Astrocyte (in vitro differentiated cells and primary cell): ENCODE data around the gene PTCH2. TPM values are rescaled to one million over a fixed set of nuclear protein-coding genes. Genes with fewer than 3 reads are reported as not detected.

Experiments used
- DNase-seq: peaks from one replicate; pipeline ENCODE4 v3.0.0-alpha.2; 2010; ENCODE audit warnings: low read depth
- FAIRE-seq: peaks from 2 replicates; lab custom pipeline; 2011; peaks lifted over from hg19 to GRCh38; lab: Jason Lieb, UNC
- H2AFZ ChIP-seq: 2 replicates; pipeline ENCODE4 v1.6.0; 2012; ENCODE audit warnings: low read depth, low read length, inconsistent platforms
- H3K27ac ChIP-seq: 2 replicates; pipeline ENCODE4 v1.5.1; 2011; ENCODE audit warnings: low read depth, low read length, inconsistent platforms
- H3K27me3 ChIP-seq: 2 replicates; pipeline ENCODE4 v1.6.0; 2011; ENCODE audit warnings: low read length, inconsistent platforms; ENCODE audit not compliant: insufficient read depth
- H3K36me3 ChIP-seq: 2 replicates; pipeline ENCODE4 v1.5.1; 2011; ENCODE audit warnings: low read length, inconsistent platforms; ENCODE audit not compliant: insufficient read depth
- H3K4me1 ChIP-seq: 2 replicates; pipeline ENCODE4 v1.5.1; 2011; ENCODE audit warnings: low read length, inconsistent platforms; ENCODE audit not compliant: insufficient read depth
- H3K4me2 ChIP-seq: 2 replicates; pipeline ENCODE4 v1.6.0; 2012; ENCODE audit warnings: low read length, inconsistent platforms
- H3K4me3 ChIP-seq: 2 replicates; pipeline ENCODE4 v1.5.1; 2011; ENCODE audit warnings: low read depth, mild to moderate bottlenecking, low read length, inconsistent platforms; ENCODE audit not compliant: insufficient read depth
- H3K79me2 ChIP-seq: 2 replicates; pipeline ENCODE4 v1.6.0; 2012; ENCODE audit warnings: mild to moderate bottlenecking, low read length, inconsistent platforms; ENCODE audit not compliant: insufficient read depth
- H3K9ac ChIP-seq: 2 replicates; pipeline ENCODE4 v1.6.0; 2012; ENCODE audit warnings: mild to moderate bottlenecking, low read length, inconsistent platforms
- H3K9me3 ChIP-seq: 2 replicates; pipeline ENCODE4 v1.5.1; 2012; ENCODE audit warnings: low read depth, mild to moderate bottlenecking, low read length, inconsistent platforms; ENCODE audit not compliant: insufficient read depth
- H4K20me1 ChIP-seq: 2 replicates; pipeline ENCODE4 v1.6.0; 2012; ENCODE audit warnings: low read length, inconsistent platforms; ENCODE audit not compliant: insufficient read depth
- H3K27ac Mint-ChIP-seq: one replicate; pipeline ENCODE4 v1.8.0; 2021; ENCODE audit warnings: mild to moderate bottlenecking, mixed read lengths; ENCODE audit not compliant: unreplicated experiment
- H3K27me3 Mint-ChIP-seq: one replicate; pipeline ENCODE4 v1.8.0; 2021; ENCODE audit warnings: low read depth, mixed read lengths; ENCODE audit not compliant: unreplicated experiment
- H3K36me3 Mint-ChIP-seq: one replicate; pipeline ENCODE4 v1.8.0; 2021; ENCODE audit warnings: low read depth, mixed read lengths; ENCODE audit not compliant: unreplicated experiment
- H3K4me1 Mint-ChIP-seq: one replicate; pipeline ENCODE4 v1.8.0; 2021; ENCODE audit warnings: low read depth, mixed read lengths; ENCODE audit not compliant: unreplicated experiment
- H3K4me3 Mint-ChIP-seq: one replicate; pipeline ENCODE4 v1.8.0; 2021; ENCODE audit warnings: mild to moderate bottlenecking, moderate library complexity, mixed read lengths; ENCODE audit not compliant: unreplicated experiment
- H3K9me3 Mint-ChIP-seq: one replicate; pipeline ENCODE4 v1.8.0; 2021; ENCODE audit warnings: mild to moderate bottlenecking, mixed read lengths; ENCODE audit not compliant: unreplicated experiment
- EZH2 ChIP-seq: IDR thresholded peaks from 2 replicates; pipeline ENCODE4 v1.6.1; 2012; ENCODE audit warnings: mild to moderate bottlenecking, low read length, inconsistent platforms; ENCODE audit not compliant: insufficient read depth
- total RNA-seq: library from RNA; stranded (reverse); gene quantifications from 2 replicates; pipeline ENCODE4 v1.2.1, GENCODE V29; 2021
- TF ChIP-seq, protein P1 (sequence below): IDR thresholded peaks from 2 replicates; pipeline ENCODE4 v1.5.1; 2011; ENCODE audit warnings: low read depth, mild to moderate bottlenecking, inconsistent platforms, low read length, moderate library complexity; ENCODE audit not compliant: insufficient read depth

PTCH2 gene
- total RNA-seq, 1 donor from 2014 or later = 0.89 TPM

DNA sequence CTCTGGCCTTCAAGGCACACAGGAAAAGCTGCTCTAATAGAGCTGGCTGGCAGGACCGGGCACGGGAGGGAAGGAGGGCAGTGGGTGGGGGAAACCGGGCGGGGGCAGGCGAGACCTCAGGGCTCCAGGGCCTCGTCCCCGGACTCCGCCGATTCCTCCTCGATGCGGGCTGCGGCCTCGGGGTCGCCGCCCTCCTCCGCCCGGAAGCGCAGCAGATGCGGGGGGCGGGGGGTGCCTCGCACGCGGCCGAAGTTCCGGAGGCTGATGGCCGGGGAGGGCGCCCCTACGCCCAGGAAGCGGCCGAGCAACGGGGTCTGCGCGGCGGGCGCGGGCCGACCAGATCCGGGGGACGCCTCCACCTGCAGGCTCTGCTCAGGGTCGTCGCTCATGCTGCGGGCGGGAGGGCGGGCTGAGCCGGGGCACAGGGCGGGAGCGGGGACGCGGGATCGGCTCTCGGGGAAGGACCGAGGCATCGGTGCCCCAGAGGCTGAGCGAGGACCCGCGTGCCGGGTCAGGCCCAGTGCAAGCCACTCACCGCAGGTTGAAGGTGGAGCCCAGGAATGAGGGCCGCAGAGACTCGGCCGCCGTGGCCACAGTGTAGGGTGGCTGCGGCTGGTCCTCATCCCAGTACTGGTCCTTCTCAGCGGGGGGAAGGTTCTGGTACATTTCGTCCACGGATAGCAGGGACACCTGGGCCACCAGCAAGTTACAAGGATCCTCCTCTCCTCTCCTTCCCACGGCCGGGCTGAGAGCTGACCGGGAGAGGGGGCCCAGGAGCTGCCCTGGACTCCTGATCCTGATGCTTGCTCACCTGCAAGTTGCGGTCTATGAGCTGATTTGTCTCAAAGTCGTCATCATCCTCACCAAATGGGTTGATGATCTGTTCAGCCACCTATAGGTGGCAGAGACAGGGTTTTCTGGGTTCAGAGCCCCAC lies 58.7 kb downstream of the PTCH2 start:
- DNase-seq = no peak
- peak overlapping the region; percentile 63 for H3K9ac ChIP-seq

DNA sequence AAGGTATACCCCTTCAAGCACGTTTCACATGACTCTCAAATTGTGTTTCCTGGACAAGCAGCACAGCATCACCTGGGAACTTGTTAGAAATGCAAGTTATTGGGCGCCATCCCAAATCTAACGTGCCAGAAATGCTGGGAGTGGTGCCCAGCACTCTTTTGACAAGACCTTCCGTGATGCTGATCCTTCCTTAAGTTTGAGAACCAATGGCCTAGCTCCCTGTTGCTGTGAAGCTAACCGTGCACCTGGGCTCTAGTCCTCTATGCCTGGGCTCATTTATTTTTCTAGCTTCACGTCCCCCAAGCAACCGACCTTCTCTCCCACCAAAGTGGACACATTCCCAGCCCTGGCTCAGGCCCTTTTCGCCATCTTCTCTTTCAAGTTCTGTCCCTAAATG lies 59.4 kb downstream of the PTCH2 start:
- peaks cover 6% of the 10 kb centered on the region for H3K36me3 ChIP-seq
- H3K36me3 Mint-ChIP-seq = peaks cover 13% of the 10 kb centered on the region
- TF ChIP-seq, protein P1, sequence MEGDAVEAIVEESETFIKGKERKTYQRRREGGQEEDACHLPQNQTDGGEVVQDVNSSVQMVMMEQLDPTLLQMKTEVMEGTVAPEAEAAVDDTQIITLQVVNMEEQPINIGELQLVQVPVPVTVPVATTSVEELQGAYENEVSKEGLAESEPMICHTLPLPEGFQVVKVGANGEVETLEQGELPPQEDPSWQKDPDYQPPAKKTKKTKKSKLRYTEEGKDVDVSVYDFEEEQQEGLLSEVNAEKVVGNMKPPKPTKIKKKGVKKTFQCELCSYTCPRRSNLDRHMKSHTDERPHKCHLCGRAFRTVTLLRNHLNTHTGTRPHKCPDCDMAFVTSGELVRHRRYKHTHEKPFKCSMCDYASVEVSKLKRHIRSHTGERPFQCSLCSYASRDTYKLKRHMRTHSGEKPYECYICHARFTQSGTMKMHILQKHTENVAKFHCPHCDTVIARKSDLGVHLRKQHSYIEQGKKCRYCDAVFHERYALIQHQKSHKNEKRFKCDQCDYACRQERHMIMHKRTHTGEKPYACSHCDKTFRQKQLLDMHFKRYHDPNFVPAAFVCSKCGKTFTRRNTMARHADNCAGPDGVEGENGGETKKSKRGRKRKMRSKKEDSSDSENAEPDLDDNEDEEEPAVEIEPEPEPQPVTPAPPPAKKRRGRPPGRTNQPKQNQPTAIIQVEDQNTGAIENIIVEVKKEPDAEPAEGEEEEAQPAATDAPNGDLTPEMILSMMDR = no peak
- TF ChIP-seq EZH2 = no peak
- peaks cover 6% of the 10 kb centered on the region for H3K79me2 ChIP-seq
- H3K27ac Mint-ChIP-seq = peak overlapping the region; percentile 66
- H3K9ac ChIP-seq = peak overlapping the region; percentile 63
- no peaks in the 10 kb centered on the region for H3K9me3 Mint-ChIP-seq
- H3K27me3 Mint-ChIP-seq = peaks cover 9% of the 10 kb centered on the region
- no peak for DNase-seq
- peak overlapping the region; percentile 77 for H2AFZ ChIP-seq
- peak overlapping the region; percentile 69 for H3K4me3 Mint-ChIP-seq
- H3K27me3 ChIP-seq = no peaks in the 10 kb centered on the region
- no peak overlapping the region for H3K27ac ChIP-seq
- H3K4me3 ChIP-seq = no peak overlapping the region
- peaks cover 26% of the 10 kb centered on the region for H4K20me1 ChIP-seq
- peak overlapping the region; percentile 83 for H3K4me2 ChIP-seq
- no peaks in the 10 kb centered on the region for H3K9me3 ChIP-seq
- H3K4me1 Mint-ChIP-seq = peaks cover 5% of the 10 kb centered on the region
- H3K4me1 ChIP-seq = peaks cover 25% of the 10 kb centered on the region
- FAIRE-seq = no peak

More for the DNA sequence above, 58.7 kb downstream of the PTCH2 start:
- H3K79me2 ChIP-seq = no peaks in the 10 kb centered on the region
- peak overlapping the region; percentile 77 for H2AFZ ChIP-seq
- H3K27ac Mint-ChIP-seq = no peak overlapping the region
- H3K4me1 ChIP-seq = peaks cover 25% of the 10 kb centered on the region
- no peaks in the 10 kb centered on the region for H3K9me3 Mint-ChIP-seq
- H3K36me3 Mint-ChIP-seq = peaks cover 12% of the 10 kb centered on the region
- peaks cover 9% of the 10 kb centered on the region for H3K27me3 Mint-ChIP-seq
- no peak for TF ChIP-seq EZH2
- TF ChIP-seq, protein P1 = no peak
- no peaks in the 10 kb centered on the region for H3K9me3 ChIP-seq
- no peak overlapping the region for H3K27ac ChIP-seq
- H3K4me1 Mint-ChIP-seq = no peaks in the 10 kb centered on the region
- H3K4me3 Mint-ChIP-seq = no peak overlapping the region
- no peaks in the 10 kb centered on the region for H3K27me3 ChIP-seq
- no peak for FAIRE-seq
- peak overlapping the region; percentile 83 for H3K4me2 ChIP-seq
- peak overlapping the region; percentile 13 for H3K4me3 ChIP-seq
- no peaks in the 10 kb centered on the region for H3K36me3 ChIP-seq
- peaks cover 19% of the 10 kb centered on the region for H4K20me1 ChIP-seq
